Amniotic stem cell (primary cell): ENCODE measurements around the gene MAPK13.

ENCODE experiments used
- DNase-seq: peaks from one replicate; lab custom pipeline; 2025; lab: John Stamatoyannopoulos, UW

Gene MAPK13

GRCh38 chr6:36154286-36154685 is 24.0 kb downstream of the MAPK13 start:
- no peak for DNase-seq

GRCh38 chr6:36155662-36156061 is 25.3 kb downstream of the MAPK13 start:
- no peak for DNase-seq

DNA sequence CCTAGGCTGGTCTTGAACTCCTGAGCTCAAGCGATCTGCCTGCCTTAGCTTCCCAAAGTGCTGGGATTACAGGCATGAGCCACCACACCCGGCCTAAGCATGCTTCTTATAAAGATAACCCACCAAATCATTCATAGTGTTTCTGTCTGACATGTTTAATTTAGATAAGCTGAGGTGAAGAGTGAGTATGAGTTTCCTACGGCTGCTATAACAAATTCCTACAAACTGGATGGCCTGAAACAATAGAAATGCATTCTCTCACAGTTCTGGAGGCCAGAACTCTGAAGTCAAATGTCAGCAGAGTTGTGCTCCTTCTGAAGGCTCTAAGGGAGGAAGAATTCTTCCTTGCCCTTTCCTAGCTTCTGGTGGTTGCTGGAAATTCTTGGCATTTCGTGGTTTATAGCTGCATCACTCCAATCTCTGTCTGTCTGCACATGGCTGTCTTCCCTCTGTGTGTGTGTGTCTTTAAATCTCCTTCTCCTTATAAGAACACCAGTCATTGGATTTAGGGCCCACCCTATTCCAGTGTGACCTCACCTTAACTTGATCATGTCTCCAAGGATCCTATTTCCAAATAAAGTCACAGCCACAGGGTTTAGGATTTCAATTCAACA is 29.9 kb downstream of the MAPK13 start:
- no peak for DNase-seq

DNA sequence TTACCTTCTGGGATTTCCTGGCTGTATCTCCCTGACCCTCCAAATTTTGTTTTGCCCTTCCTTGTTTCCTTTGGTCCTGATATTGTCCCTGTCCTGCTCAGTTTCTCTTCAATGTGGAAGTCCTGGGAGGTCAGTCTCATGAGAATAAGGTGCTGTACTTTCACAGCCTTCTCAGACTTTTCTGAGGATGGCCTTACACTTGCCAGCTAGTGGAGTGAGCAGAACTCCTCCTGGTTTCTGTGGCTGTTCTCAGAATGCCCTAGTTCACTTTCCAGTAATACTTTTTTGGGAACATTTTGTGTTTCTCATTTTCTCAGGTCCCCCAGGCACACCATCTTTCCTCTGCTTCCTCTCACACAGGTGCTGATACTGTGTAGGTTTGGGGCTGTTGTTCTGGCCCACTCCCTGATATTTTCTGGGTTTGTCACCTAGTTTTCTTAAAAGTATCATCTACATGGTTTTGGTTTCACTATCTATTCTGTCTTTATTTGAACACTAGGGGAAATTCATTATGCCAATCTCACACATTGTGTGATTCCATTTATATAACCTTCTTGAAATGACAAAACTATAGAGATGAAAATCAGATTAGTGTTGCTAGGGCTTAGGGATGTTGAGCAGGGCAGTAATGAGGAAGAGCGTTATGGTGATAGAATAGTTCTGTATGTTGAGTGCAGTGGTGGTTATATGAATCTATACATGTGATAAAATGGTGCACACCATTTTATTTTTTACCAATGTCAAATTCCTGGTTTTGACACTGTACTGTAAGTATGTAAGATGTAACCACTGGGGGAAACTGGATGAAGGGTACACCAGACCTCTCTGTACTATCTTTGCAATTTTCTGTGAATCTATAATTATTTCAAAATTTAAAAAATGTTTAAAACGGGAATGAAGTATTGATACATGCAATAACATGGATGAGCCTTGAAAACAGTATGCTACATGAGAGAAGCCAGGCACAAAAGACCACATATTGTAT is 39.0 kb downstream of the MAPK13 start:
- DNase-seq = no peak

DNA sequence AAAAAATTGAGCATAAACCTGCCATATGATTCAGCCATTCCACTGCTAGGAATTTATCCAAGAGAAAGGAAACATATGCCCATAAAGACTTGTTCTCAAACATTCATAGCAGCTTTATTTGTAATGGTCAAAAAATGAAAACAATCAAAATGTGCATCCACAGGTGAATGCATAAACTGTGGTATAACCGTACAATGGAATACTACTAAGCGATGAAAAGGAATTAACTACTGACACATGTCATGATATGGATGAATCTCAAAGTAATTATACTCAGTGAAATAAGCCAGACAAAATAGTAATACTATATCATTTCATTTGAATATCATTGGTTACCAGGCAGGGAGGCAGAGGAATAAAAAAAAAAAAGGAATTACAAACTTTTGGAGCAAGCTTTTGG is 40.4 kb downstream of the MAPK13 start:
- no peak for DNase-seq

GRCh38 chr6:36171573-36171972 is 41.3 kb downstream of the MAPK13 start:
- no peak for DNase-seq

- no peak for DNase-seq
These were observed 46.9 kb downstream of the MAPK13 start for GRCh38 chr6:36177166-36177565.

GRCh38 chr6:36178544-36178943 is 48.2 kb downstream of the MAPK13 start:
- DNase-seq = no peak

DNA sequence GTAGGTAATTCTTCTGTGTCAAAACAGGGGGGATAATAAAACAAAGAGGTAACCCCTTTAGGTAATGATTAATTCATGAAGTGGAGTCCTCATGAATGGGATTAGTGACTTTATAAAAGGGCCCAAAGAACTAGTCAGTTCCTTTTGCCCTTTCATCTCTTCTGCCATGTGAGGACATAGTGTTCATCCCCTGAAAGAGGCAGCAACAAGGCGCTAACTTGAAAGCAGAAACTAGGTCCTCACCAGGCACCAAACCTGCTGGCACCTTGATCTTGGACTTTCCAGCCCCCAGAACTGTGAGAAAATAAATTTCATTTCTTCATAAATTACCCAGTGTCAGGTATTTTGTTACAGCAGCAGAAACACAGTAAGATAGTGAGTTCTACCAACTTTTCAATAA is 49.8 kb downstream of the MAPK13 start:
- no peak for DNase-seq

- no peak for DNase-seq
These were observed 54.0 kb downstream of the MAPK13 start for GRCh38 chr6:36184311-36184710.

GRCh38 chr6:36186199-36186598 is 55.9 kb downstream of the MAPK13 start:
- no peak for DNase-seq

GRCh38 chr6:36187446-36187845 is 57.1 kb downstream of the MAPK13 start:
- no peak for DNase-seq
